ENCODE results near the gene UXT.
"Not testable (repeated sequence)": the region's sequence is repeated elsewhere in the genome, so short reads cannot be mapped to it uniquely, and the experiment has no call there.

Gene UXT

GRCh38 chrX:47658684-47659420 is at the start of gene UXT:
TSS of gene UXT (minus strand) at chrX:47659180. CDS start at chrX:47658927, 253 bp downstream.
- DNase-seq = peak; percentile 92

GRCh38 chrX:47707031-47707780 is 48.2 kb upstream of the UXT start:
- DNase-seq = no peak

- DNase-seq = no peak
Measured at GRCh38 chrX:47706575-47706974, 47.6 kb upstream of the UXT start.

- no peak for DNase-seq
Measured at GRCh38 chrX:47704736-47705135, 45.8 kb upstream of the UXT start.

- no peak for DNase-seq
Measured at GRCh38 chrX:47697181-47697580, 38.2 kb upstream of the UXT start.

- DNase-seq = no peak
Measured at GRCh38 chrX:47690175-47690574, 31.2 kb upstream of the UXT start.

GRCh38 chrX:47687263-47687662 is 28.3 kb upstream of the UXT start:
- no peak for DNase-seq

- no peak for DNase-seq
Measured at GRCh38 chrX:47683829-47684205, 24.8 kb upstream of the UXT start.

- no peak for DNase-seq
Measured at GRCh38 chrX:47683184-47683828, 24.3 kb upstream of the UXT start.

- DNase-seq = not testable (repeated sequence)
Measured at GRCh38 chrX:47675959-47676859, 17.2 kb upstream of the UXT start.

GRCh38 chrX:47674776-47675175 is 15.8 kb upstream of the UXT start:
- no peak for DNase-seq

- not testable (repeated sequence) for DNase-seq
Measured at GRCh38 chrX:47665797-47666196, 6.8 kb upstream of the UXT start.

GRCh38 chrX:47664737-47665136 is 5.8 kb upstream of the UXT start:
- DNase-seq = no peak

GRCh38 chrX:47662144-47662657 is 3.2 kb upstream of the UXT start:
- DNase-seq = no peak

GRCh38 chrX:47661539-47661938 is 2.6 kb upstream of the UXT start:
- DNase-seq = no peak

- no peak for DNase-seq
Measured at GRCh38 chrX:47659421-47659726, 394 bp upstream of the UXT start.

GRCh38 chrX:47658301-47658683 is 688 bp downstream of the UXT start:
- DNase-seq = no peak

- no peak for DNase-seq
Measured at GRCh38 chrX:47651043-47651905, 7.7 kb downstream of the UXT start.

GRCh38 chrX:47650164-47651042 is 8.6 kb downstream of the UXT start, which contains the start of gene ELK1:
TSS of gene ELK1 (minus strand) at chrX:47650563. CDS start at chrX:47641441, 9,122 bp downstream.
- peak; percentile 95 for DNase-seq

- DNase-seq = no peak
Measured at GRCh38 chrX:47649781-47650163, 9.2 kb downstream of the UXT start.

GRCh38 chrX:47649271-47649670 is 9.7 kb downstream of the UXT start:
- DNase-seq = no peak
